Stimulated activated naive B cell treated with anti-CD40 and anti-IgM and Interleukin-4, amounts not matched to agents 10 μg/mL and 1 μg/mL and 100 μg/mL, for 72 hours (primary cell): ENCODE measurements around the gene BOD1L1.

Source experiments
- ATAC-seq, 2 donors: fragments of 150-1000 bp; cut with Tn5 transposase; replicated peaks; 2 replicates each; pipeline ENCODE4 v1.10.0; 2021; ENCODE audit warnings: moderate library complexity in 1 of 2
- DNase-seq: peaks from one replicate; pipeline ENCODE4 v3.0.0; 2021
- H3K27ac Mint-ChIP-seq: one replicate; pipeline ENCODE4 v1.8.0; 2022; ENCODE audit warnings: mild to moderate bottlenecking, mixed read lengths
- H3K27me3 Mint-ChIP-seq, 2 donors: one replicate each; pipeline ENCODE4 v1.8.0; 2022; ENCODE audit warnings: mixed read lengths in 2 of 2
- H3K36me3 Mint-ChIP-seq, 2 donors: one replicate each; pipeline ENCODE4 v1.8.0; 2022; ENCODE audit warnings: mixed read lengths in 2 of 2, mild to moderate bottlenecking in 1 of 2
- H3K4me1 Mint-ChIP-seq, 2 donors: one replicate each; pipeline ENCODE4 v1.8.0; 2022; ENCODE audit warnings: mixed read lengths in 2 of 2, mild to moderate bottlenecking in 1 of 2
- H3K4me3 Mint-ChIP-seq, 2 donors: one replicate each; pipeline ENCODE4 v1.8.0; 2022; ENCODE audit warnings: mild to moderate bottlenecking in 2 of 2, mixed read lengths in 2 of 2, moderate library complexity in 1 of 2
- H3K9me3 Mint-ChIP-seq, 2 donors: one replicate each; pipeline ENCODE4 v1.8.0; 2022; ENCODE audit warnings: mixed read lengths in 2 of 2, mild to moderate bottlenecking in 1 of 2

Gene BOD1L1

DNA sequence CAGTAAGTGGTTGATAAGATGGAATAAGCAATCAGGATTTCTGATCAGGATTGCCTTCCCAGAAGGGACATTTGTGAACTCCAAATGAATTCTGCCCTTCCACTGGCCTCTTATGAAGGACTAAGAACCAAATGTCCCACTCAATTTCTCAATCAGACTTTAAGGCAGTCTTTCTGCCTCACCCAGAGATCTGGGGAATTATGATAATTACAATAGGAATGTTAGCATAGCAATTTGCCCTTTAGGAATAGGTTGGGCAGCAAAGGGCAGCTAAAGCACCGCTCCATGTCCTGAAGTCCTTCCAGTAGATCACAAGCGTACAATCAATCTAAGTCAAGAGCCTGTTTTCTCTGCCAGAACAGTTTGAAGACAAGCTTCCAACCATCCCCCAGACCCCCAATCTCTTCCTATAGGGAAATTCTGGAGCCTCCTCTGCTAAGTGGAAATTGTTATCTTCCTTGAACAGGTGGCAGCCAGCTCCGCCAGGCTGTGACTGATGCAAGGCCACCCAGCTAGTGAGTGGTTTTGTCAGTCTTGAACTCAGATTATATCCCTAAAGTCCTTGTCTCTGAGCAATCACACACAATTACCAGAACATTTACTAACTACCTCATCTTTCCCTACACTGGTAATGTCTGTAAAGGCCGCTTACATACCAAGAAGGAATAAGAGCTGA lies 101.8 kb downstream of the BOD1L1 start:
- Mint-ChIP-seq H3K36me3 (peaks cover 2 to 6% of the 10 kb centered on the region in 2 donors), H3K27me3 (peaks cover 77% of the 10 kb centered on the region in 2 donors), H3K27ac (no peak overlapping the region)

DNA sequence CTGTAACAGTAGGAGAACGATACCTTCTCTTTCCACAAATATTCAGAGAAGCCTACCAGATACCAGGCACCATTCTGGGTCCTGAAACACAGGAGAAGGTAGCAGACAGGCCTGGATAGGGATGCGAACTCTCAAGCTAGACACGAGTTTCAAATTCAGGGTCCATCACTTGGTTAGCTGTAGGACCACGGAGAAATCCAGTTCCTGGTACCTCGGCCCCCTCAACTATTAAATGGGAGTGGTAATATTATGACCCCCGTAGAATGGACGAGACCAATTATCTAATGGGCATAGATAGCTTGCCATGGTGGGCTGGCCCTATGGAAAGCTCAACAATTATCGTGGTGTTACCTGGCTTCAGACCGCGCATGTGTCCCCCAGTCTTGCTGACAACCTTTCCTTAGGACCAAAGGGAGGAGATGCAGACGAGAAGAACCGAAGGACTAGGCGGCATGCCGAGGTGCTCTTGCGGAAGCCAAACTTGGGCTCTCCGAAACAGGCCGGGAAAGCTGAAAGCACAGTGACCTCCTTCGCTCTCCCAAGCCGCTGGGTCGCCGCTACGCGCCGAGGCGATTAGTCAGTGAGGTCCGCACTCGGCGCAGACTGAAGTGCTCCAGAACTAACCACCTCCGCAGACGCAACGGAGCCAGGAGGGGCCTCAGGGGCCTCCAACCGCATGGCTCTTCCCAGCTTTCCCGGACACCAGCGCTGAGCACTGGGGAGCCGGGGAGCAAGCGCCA lies 102.9 kb downstream of the BOD1L1 start:
- DNase-seq = no peak
- Mint-ChIP-seq H3K36me3 (peaks cover 2 to 6% of the 10 kb centered on the region in 2 donors), H3K9me3 (peaks cover 0 to 6% of the 10 kb centered on the region in 2 donors), H3K27me3 (peaks cover 66% of the 10 kb centered on the region in 2 donors), H3K27ac (peak overlapping the region; percentile 31), H3K4me1 (peaks cover 17 to 18% of the 10 kb centered on the region in 2 donors), H3K4me3 (no peak overlapping the region)
- no peak for ATAC-seq

More for the DNA sequence above, 101.8 kb downstream of the BOD1L1 start:
- ATAC-seq (no peak), DNase-seq (no peak)
- Mint-ChIP-seq H3K4me3 (no peak overlapping the region), H3K4me1 (peaks cover 17 to 18% of the 10 kb centered on the region in 2 donors), H3K9me3 (peaks cover 0 to 6% of the 10 kb centered on the region in 2 donors)

DNA sequence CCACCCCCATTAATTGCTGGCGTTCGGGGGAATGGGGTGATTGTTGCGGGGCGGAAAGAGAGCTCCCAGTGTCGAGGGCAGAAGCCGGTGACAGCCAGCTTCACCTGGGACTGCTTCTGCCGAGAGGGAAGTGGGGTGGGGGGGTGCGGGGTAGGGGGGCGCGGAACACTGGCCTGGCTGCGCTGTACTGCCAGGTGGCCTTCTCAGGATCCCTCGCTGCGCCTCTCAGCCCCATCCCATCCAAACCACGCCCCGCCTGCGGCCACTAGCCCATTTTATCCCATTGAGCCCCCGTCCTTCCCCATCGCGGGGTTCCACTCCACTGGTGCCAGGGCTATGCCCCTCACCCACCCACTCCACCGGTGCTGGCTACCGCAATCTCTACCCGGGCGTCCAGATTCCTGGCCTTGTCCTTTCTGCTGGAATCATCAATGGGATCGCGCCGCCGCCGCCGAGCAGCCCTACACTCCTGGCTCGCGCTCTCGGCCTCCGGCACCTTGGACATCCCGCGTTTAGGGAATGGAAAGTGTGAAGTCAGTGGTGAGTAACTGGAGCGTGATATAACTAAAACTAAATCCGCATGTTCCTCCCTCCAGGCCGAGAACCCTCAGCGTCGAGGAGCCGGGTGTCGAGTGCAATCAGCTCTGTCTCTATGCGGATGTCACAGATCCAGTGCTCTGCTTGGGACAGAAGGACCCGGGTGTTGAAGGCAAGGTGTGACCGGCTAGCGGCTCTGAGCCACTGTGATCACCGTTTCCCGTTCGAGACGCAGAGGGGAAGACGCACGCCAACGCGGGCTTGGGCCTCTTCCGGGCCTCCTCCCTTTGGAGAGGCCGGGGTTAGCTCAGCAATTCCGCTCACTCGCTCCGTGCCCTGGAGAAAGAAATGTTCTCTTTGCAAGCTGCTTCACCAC lies 103.7 kb downstream of the BOD1L1 start:
- peaks cover 0 to 6% of the 10 kb centered on the region in 2 donors for H3K9me3 Mint-ChIP-seq
- peaks cover 58% of the 10 kb centered on the region in 2 donors for H3K27me3 Mint-ChIP-seq
- peak overlapping the region; percentile 84 for H3K27ac Mint-ChIP-seq
- H3K4me3 Mint-ChIP-seq = no peak overlapping the region
- DNase-seq (no peak), ATAC-seq (no peak)
- peaks cover 14 to 15% of the 10 kb centered on the region in 2 donors for H3K4me1 Mint-ChIP-seq
- H3K36me3 Mint-ChIP-seq = peaks cover 2 to 6% of the 10 kb centered on the region in 2 donors

- peaks cover 9 to 11% of the 10 kb centered on the region in 2 donors for H3K4me1 Mint-ChIP-seq
- ATAC-seq = no peak
- peak overlapping the region; percentile 84 for H3K27ac Mint-ChIP-seq
- DNase-seq = no peak
- H3K9me3 Mint-ChIP-seq = peaks cover 0 to 6% of the 10 kb centered on the region in 2 donors
- peaks cover 50% of the 10 kb centered on the region in 2 donors for H3K27me3 Mint-ChIP-seq
- peaks cover 2 to 6% of the 10 kb centered on the region in 2 donors for H3K36me3 Mint-ChIP-seq
- H3K4me3 Mint-ChIP-seq = no peak overlapping the region
Observed at GRCh38 chr4:13523105-13523477, 104.4 kb downstream of the BOD1L1 start.

DNA sequence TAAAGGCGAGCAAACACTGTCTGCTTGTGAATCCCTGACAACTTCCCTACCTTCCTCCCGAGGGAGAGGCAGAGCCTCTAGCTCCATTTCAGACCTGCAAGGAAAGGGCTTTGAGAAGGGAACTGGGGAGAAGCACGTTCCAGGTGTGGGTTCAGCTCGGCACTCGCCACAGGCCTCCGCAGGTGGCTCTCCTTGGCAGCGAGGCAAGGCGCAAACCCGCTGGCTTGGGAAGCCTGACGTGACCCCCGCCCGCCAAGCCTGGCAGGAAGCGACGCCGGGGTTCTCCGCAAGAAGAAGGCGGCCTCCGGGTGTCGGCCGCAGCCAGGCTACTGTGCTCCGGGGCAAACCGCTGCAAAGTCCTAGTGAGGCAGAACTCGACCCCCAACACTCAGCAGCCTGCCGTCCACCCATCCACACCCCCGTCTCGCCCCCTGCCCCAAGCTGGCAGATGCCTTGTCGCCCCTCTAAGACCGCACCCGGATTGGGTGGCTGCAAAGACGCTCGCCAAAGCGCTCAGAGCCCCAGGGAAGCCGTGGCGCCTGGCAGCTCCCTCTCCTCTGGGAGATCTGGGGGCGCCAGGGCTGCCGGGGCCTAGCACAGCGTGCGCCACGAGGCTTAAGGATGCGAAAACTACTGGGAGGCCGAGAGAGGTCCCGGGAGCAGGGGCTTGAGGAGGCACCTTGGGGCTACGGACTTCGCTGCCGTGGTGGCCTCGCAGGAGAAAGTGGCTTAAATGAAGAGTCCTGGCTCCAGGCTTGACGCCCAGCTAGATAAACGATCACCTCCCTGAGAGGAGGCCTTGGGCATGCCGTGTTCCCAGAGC lies 105.0 kb downstream of the BOD1L1 start:
- H3K27me3 Mint-ChIP-seq = peaks cover 46 to 48% of the 10 kb centered on the region in 2 donors
- ATAC-seq = no peak
- no peak for DNase-seq
- peak overlapping the region in 1 of 2 donors; percentile 46 for H3K4me3 Mint-ChIP-seq
- H3K27ac Mint-ChIP-seq = peak overlapping the region; percentile 84
- peaks cover 2 to 6% of the 10 kb centered on the region in 2 donors for H3K36me3 Mint-ChIP-seq
- H3K9me3 Mint-ChIP-seq = peaks cover 0 to 6% of the 10 kb centered on the region in 2 donors
- peaks cover 5 to 9% of the 10 kb centered on the region in 2 donors for H3K4me1 Mint-ChIP-seq

DNA sequence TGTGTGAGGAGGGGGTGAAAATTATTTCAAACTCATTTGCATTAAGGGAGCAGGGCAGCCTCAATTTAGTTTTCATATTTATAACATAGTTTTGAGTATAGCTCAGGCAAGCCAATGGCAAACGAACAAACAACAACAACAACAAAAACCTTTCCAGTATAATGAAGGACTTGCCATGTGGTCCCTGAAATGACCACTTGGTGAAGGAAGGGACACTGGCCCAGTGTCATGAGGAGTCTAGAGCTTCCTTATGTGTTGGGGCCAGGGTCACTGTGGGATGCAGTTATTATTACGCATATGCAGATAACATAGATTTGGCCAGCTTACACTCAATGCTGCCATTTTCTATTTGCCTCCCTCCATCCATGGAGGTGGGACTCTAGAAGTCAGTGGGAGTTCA lies 106.5 kb downstream of the BOD1L1 start:
- H3K9me3 Mint-ChIP-seq = peaks cover 0 to 6% of the 10 kb centered on the region in 2 donors
- peaks cover 0 to 7% of the 10 kb centered on the region in 2 donors for H3K4me1 Mint-ChIP-seq
- ATAC-seq (no peak), DNase-seq (no peak)
- H3K36me3 Mint-ChIP-seq = peaks cover 0 to 6% of the 10 kb centered on the region in 2 donors
- H3K27ac Mint-ChIP-seq = no peak overlapping the region
- H3K27me3 Mint-ChIP-seq = peaks cover 39 to 42% of the 10 kb centered on the region in 2 donors
- H3K4me3 Mint-ChIP-seq = no peak overlapping the region
